CMK (cell line): Measurements from ENCODE around the gene PASK.
"Not testable (repeated sequence)": the region's sequence is repeated elsewhere in the genome, so short reads cannot be mapped to it uniquely, and the experiment has no call there.

Experiments used
- DNase-seq: peaks from one replicate; pipeline ENCODE4 v3.0.0-alpha.2; 2010; ENCODE audit warnings: low read depth

Gene PASK

DNA sequence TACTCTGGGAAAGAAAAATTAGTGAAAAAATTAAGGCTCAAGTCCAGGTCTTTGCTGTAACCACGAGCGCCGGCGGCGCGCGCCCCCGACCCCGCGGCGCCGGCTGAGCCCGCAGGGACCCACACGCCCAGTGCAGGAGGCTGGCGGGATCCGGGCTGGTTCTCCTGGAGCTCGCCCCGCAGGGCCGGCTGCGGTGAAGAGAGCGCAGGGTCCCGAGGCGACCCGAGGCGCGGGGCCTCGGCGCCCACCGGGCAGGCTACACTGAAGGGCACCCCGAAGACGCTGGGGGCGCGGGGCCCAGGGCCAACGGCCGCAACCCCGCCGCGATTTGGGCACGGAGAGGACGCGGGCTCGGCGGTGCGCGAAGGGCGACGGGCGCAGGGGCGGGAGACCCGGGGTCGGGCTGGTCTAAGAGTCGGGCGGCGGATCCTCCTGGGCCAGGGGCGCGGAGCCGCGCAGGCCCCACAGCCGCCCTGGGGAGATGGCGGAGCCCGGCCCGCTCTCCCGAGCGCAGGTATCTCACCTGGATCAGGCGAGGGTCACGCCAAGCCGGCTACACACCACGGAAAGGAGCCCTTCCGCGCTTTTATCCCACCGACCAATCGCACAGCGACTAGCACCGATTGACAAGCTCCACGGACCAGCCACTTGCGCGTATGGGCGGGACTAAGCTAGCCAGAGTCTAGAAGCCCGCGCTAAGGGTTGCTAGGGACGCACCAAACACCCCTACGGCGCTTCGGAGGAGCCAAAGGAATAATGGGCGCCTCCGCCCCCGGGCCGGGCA lies at the start of gene PASK:
PASK (minus strand) TSS at position 582 of the 784 bp plus-strand sequence. CDS start 6,440 bp downstream, outside the sequence.
- peak; percentile 68 for DNase-seq

DNA sequence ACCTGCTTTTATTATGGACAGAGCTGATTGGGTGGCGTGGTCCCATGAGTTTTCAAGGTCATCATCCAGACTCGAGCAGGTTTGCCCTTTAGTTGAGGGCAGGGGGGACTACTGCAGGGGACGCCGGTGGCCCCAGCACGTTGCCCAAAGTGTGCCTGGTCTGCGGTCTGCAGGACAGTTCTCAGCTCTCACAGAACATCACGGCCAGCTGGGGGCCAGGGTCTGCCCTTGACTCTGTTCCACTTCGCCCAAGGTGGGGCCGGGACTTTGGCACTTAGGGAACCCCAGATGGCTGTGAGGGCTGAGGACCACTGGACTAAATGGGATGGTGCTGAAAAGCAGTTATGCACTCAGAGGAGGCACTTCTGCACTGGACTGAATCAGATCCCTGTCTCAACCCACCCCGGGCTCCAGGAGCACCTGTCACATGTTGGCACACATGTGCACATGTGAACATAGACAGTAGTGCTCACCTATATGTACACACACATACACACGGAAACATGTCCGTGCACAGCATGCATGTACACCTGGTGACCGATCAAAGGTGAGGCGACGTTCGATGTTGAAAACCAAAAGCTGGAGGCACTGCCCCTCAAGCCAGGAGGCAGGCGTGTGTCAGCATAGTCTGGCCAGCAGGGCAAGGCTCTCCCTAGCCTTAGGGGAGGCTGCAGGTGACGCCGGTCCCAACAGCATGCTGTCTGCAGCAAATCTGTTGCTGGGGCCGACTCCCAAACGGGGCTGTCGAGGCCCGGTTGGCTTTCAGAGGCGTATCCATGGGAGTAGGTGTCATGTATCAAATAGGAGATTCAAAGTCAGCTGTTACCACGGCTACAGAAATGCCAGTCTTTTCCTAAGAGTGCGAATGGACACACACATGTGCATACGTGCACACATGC lies 49.4 kb upstream of the PASK start:
- no peak for DNase-seq

DNA sequence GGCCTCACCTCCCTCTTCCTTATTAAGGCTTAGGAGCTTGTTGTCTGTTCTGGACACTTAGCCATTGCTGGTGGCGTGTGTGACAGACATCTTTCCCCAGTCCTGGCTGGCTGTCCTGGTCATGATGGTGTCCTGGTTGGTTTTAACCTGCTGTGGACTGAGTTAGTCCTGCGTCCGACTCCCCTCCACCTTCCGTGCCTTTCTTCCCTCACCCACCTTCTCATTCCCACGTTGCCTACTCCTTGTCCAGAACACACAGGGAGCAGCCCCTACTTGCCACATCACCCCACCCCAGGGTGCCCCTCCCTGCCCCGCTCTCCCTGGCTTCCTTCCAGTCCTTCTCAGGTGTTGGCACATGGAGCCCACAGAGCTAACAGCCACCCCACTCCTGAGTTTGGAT lies 48.7 kb upstream of the PASK start:
- DNase-seq, result no peak

DNA sequence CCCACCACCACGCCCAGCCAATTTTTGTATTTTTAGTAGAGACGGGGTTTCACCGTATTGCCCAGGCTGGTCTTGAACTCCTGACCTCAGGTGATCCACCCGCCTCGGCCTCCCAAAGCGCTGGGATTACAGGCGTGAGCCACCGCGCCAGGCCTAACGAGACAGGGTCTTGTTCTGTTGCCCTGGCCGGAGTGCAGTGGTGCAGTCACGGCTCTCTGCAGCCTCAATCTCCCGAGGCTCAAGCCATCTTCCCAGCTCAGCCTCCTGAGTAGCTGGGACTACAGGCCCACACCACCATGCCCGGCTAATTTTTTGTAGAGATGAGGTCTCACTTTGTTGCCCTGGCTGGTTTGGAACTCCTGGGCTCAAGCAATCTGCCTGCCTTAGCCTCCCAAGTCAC lies 48.0 kb upstream of the PASK start:
- DNase-seq, result not testable (repeated sequence)

DNA sequence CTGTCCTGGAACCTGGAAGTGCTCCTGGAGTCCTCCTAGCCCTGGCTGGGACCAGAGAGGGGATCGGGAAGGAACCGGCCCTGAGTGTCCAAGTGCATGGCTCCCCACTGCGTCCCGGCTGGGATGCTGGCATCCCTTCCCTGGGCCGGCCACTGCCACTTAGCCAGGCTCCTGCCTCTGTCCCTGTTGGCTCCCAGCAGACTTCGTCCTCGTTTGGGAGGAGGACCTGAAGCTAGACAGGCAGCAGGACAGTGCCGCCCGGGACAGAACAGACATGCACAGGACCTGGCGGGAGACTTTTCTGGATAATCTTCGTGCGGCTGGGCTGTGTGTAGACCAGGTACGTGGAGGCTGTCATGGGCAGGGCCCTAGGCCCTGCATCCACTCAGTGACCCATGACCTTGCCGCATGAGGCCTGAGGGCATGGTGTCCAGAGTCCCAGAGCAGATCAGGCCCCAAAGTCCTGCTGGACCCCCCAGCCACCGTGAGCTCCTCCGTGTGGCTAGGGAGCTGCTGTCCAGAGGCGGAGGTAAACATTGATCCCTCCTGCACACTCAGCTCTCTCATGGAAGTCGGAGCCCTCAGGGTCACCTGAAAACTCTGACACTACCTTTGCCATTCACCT lies 46.3 kb upstream of the PASK start:
- no peak for DNase-seq

DNA sequence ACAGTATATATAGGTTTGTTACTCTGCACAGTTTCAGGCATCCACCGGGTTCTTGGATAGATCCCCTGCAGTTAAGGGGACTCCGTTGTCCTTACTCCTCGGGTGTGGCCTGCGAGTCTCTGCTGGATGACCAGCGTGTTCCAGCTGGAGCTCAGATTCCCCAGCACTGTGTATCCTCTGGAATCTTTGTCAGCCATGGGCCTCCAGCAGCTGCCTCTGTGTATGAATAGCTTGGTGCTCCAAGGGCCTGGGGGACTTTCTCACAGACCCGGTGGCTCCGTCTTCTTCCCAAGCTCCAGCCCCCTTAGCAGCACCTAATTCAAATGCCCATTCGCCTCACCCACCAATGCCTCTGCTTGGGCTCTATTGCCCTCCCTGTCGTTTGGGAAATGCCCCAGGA lies 45.5 kb upstream of the PASK start:
- DNase-seq, result no peak

DNA sequence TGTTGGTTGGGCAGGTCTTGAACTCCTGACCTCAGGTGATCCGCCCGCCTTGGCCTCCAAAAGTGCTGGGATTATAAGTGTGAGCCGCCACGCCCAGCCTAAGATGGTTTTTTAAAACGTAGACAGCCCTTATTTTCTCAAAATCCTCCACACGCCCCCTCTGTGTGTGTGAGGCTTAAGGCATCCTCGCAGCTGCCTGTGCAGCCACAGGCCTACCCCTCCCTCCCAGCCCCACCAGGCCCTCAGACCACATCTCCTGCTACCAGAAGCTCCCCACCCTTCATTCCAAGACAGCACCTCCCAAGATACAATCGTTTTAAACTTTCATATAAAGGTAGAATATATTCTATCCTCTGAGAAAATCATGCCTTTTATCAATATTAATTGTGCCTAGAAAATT lies 44.0 kb upstream of the PASK start:
- no peak for DNase-seq

DNA sequence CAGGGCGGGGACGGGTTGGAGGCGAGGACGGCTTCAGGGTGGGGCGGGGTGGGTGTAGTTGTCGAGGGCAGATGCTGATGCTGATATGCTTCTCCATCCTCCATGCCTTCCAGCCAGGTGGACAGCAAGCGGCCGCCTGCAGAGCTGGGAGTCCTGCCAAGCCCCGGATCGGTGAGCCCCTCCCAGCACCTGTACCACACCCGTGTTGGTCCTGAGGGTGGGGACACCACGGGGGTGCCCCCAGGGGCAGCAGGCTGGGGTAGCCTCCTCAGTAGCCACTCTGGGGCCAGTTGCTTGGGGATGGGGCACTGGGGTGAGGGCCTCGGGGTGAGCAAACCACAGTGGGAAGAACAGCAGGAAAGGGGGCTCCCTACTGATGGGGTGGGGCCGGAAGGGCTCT lies 41.8 kb upstream of the PASK start:
- DNase-seq, result no peak

DNA sequence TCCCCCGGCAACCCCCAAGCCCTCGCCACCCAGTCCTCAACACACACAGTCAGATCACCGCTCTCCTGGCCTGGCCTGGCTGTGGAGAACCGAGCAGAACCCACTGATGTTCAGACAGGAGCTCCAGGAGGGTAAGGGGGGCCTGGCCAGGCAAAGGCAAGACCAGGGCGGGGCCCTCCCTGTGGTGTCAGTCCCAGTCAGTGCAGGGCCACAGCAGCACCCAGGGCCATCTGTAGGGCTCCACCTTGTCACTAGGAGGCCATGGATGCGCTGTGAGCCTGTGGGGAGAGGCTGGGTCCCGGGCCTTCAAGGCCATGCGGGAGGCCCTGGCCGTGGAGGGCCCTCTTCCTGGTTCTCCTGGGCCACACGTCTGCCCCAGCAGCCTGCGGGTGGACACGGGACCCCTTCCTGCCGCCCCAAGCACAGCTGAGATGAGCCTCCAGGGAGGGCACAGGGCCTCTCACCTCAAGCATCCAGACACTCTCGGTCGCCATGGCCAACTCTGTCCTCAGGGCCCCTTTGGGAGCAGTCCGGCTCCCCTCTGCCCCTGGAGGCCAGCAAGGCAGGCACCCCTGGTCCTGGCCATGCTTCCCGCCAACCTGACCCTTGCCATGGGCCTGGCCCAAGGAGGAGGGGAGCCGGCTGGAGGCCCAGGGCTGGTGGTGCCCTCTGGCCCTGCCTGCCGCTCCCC lies 41.2 kb upstream of the PASK start:
- DNase-seq, result no peak

DNA sequence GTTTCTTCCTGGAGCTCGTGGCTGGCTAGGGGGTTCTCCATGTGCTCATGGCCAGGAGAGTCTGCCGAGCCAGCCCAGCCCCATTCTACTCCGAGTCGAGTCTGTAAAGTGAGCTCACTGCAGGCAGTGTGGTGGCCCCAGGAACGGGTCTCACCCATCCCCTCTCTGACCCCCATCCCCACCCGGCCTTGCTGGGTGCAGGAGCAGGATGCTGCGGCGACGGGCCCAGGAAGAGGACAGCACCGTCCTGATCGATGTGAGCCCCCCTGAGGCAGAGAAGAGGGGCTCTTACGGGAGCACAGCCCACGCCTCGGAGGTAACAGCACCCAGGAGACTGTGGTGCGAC lies 40.6 kb upstream of the PASK start:
- no peak for DNase-seq

DNA sequence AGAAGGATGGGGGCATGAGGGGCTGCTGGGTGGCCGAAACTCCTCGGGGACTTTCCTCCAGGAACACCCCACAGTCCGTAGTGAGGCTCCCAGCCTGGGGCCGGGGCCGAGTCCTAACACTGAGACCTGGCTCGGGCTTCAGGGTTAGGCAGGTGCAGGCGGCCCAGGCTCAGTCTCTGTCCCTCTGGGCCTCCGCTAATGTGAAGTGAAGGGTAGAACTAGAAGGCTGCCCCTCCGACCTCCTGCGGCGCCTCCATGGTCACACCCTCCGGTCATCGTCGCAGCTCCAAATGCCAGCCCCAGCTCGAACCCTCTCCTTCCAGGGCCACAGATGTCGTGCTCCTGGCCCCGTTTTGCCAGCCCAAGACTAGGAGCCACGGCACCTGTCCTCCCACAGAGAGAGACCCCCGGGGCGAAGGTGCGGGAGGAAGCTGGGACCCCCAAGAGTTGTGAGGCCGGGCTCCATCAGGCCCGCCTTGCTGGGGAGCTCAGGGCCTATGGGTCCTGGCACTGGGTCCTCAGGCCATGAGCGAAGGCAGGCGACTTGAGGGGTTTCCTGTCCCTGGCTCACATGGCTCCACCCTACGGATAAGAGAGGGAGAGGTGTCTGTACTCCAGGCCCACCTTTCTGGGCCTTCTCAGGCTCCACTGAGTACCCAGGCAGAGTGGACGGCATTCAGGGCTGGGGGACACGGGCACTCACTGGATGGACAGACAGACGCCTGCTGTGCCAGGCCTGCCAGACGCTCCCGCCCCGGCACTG lies 40.0 kb upstream of the PASK start:
- no peak for DNase-seq

DNA sequence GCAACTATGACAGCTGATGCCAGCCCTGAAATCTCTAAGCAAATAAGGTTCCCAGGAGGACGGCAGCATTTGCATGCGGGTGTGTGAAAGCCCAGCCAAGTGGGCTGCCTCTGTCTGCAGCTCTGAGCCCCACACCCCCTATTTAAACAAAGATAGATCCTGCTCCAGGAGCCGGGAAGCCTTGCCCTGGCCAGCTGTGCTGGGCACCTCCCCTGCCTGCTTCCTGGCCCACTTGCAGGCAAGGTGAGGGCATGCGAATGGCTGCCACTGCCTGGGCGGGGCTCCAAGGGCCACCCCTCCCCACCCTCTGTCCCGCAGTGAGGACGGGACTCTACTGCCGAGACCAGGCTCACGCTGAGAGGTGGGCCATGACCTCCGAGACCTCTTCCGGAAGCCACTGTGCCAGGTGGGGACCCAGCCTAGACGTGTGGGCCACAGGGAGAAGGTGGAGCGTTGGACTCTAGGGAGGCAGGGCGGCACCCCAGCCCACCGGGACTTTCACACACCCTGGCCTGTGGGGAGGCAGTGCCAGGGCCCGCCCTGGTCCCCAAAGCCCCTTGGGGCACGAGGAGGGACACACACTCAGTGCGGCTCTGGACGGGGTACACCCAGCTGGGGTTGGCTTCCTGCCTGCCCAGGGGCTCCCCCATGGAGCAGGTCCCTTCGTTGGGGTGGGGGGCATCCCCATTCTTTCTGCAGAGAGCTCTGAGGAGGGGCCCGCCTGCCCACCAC lies 39.3 kb upstream of the PASK start, which contains the start of gene ANO7:
ANO7 (plus strand) TSS at position 317 of the 732 bp plus-strand sequence. CDS start 1,387 bp downstream, outside the sequence.
- no peak for DNase-seq

DNA sequence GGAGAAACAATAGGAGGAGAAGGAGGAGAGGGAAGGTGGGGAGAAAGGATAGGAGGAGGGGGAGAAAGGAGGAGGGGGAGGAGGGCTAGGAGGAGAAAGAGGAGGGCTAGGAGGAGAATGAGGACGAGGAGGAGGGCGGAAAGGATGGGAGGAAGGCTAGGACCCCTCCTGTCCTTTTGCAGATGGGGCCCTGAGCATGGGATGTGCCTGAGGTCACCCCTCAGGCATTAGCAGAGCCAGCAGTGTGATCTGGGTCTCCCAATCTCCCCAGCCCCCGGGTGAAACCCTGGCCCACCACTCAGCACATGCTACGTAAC lies 38.6 kb upstream of the PASK start:
- DNase-seq, result no peak

DNA sequence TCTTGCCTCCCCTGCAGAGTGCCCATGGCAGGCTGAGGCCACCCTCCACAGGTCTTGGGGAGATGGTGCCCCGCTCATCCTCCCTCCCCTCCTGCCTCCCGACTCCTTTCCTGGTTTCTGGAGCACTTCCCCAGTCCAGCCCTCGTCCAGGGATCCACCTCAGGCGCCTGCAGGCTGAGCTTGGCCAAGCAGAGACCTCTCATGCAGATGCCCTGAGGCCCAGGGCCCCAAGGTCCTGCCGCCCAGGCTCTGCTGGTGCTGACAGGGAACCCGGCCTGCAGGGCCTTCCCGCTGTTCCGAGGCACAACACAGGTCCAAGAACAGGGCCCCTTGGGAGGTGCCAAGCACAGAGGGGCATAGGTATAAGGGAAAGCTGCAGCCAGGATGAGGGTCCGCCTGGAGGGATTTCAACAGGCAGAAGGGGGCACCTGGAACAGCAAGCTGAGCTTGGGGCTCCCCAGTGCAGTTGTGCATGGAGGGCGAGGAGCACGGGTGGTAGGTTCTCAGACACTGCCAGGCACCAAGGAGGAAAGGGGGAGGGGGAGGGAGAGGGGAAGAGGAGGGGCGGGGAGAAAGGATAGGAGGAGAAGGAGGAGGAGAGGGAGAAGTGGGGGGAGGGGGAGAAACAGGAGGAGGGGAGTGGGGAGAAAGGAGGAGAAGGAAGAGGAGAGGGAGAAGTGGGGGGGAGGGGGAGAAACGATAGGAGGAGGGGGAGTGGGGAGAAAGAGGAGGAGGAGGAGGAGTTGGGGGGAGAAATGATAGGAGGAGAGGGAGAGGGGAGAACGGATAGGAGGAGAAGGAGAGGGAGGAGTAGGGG lies 38.0 kb upstream of the PASK start:
- peak; percentile 9 for DNase-seq

DNA sequence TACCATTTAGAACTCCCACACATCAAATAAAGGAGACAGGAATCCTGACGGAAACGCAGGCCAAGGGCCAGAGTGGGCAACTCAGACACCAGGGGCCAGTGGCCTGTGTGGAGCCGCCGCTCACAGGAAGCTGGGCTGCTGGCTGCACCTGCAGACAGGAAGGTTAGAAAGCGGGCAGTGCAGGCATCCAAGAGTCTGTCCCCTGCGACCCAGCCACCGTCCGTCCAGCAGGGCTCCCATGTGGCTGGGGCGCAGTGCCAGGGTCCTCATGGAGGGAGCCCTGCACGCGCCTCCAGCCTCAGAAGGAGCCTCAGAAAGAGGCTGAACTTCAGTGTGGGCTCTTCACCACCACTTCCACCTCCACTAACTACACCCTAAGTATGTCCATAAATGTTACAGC lies 36.7 kb upstream of the PASK start:
- DNase-seq, result no peak

DNA sequence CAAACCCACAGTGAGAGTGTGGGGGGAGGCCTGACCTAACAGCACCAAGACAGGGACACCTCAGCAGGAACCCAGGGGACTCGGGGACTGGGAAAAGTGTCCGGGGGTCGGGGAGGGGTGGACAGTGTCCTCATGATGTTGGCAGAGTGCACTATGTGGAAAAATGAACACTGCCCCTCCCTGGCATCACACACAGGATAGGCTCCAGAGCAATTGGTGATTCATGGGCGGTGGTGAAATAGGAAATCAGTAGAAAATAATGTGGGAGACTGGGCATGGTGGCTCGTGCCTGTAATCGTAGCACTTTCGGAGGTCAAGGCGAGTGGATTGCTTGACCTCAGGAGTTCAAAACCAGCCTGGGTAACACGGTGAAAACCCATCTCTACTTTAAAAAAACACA lies 35.6 kb upstream of the PASK start:
- DNase-seq, result no peak

DNA sequence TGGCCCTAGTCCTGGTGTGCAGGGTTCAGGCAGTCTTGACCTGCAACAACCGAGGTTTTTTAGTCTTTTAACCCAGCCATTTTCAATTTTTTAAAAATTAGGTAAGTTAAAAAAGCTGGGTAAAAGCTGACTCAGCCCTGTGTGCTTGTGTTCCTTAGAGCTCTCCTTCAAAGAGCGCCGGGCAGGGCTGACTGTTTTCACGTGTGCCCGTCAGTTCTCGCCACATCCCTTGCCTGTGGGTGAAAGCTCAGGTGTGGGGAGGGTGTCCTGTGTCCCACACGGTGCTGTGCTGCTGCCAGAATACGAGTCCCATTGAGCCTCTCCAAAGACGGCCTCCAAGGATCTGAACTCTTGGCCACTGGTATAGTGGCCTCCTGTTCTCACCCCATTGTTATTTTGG lies 33.9 kb upstream of the PASK start:
- no peak for DNase-seq

DNA sequence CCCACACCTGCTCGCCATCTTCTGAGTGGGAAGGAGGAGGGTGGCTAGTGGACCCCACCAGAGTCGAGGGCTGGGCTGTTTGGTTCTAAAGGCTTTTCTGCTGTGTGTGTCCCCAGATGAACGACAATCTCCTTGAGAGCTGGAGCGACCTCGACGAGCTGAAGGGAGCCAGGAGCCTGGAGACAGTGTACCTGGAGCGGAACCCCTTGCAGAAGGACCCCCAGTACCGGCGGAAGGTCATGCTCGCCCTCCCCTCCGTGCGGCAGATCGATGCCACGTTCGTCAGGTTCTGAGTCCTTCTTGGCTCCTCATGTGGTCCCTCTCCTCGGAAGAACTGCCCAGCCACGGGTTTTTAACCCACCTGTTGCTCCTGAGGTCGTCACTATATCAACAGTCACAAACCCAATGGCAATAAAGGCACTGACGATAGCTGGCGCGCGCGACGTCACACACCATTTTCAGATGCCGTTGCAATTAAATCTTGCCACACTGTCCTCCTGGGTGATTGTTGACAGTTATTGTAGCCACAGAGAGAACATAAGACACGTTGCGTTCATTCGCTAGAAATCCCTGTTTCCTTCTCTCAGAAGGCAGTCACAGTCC lies 33.4 kb upstream of the PASK start:
- no peak for DNase-seq

DNA sequence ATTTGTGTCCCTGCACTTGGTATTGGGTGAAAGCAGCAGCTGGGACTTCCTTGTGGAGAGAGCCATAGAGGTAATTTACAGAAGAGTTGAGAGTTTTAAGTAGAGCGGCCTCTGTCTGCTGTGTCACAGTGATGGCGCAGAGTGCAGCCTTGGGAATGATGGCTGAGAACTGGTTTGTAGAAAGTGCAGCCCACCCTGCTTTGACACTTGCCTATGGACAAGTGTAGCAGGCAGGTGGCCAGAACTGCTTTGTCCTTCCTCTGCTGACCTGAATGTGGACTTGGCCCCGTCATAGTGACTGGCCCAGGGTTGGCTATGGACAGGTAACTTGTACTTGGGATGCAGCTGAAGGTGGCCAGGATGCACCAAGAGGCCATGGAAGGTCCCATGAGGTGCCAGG lies 32.9 kb upstream of the PASK start:
- no peak for DNase-seq

DNA sequence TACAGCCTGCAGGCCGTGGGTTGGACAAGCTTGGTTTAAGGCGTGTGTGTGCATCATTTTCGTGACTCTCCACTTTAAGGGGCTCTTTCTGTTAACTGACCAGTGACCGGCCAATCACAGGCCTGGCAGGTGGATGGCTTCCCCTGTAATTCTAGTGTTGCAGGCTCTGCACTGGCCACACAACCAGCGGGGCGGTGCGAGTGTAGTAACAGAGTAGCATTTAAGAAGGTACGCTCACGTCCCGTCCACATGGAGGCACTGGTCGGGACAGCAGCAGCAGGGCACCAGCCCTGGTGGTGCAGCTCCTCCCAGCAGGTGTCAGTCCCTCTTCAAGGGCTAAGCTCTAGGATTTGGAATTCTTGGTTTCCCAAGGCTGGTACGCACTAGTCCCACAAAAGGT lies 31.2 kb upstream of the PASK start:
- DNase-seq, result no peak
